ENCODE results near the gene TEAD1. TPM values are rescaled to one million over a fixed set of nuclear protein-coding genes. Genes with fewer than 3 reads are reported as not detected.

The TEAD1 gene
- polyA plus RNA-seq, 1 donor from 2014 or later = 12.2 TPM

GRCh38 chr11:12884751-12885318, 210.6 kb downstream of the TEAD1 start:
- H3K79me2 ChIP-seq (replicated peaks; ENCODE audit: insufficient read depth, low read length) = no peaks in the 10 kb centered on the region
- H3K27me3 ChIP-seq (ENCODE audit: insufficient read depth, low read depth, low read length) = no peaks in the 10 kb centered on the region
- no peak overlapping the region for H3K27ac ChIP-seq (ENCODE audit: low read length)
- TF ChIP-seq POLR2AphosphoS5 (IDR thresholded peaks at IDR 0.05) (no peak), CTCF (IDR thresholded peaks at IDR 0.05; ENCODE audit: poor library complexity, severe bottlenecking) (no peak), MXI1 (conservative IDR thresholded peaks at IDR 0.05; ENCODE audit: poor library complexity, severe bottlenecking) (no peak), REST (IDR thresholded peaks at IDR 0.05; ENCODE audit: borderline replicate concordance) (no peak), RAD21 (conservative IDR thresholded peaks at IDR 0.05) (no peak), SMC3 (conservative IDR thresholded peaks at IDR 0.05; ENCODE audit: poor library complexity) (no peak), EZH2 (IDR thresholded peaks at IDR 0.05; ENCODE audit: borderline replicate concordance, insufficient read depth, low read length, poor library complexity, severe bottlenecking) (no peak)
- H3F3A ChIP-seq (ENCODE audit: insufficient read depth, low read length, poor library complexity, severe bottlenecking) = no peaks in the 10 kb centered on the region
- H3K36me3 ChIP-seq (ENCODE audit: insufficient read depth, low read length) = no peaks in the 10 kb centered on the region
- H4K20me1 ChIP-seq (ENCODE audit: insufficient read depth) = no peaks in the 10 kb centered on the region
- no peak overlapping the region for H3K9ac ChIP-seq (ENCODE audit: low read length)
- no peak overlapping the region for H3K4me2 ChIP-seq (ENCODE audit: low read length)
- no peaks in the 10 kb centered on the region for H3K9me3 ChIP-seq (ENCODE audit: low read length)
- no peaks in the 10 kb centered on the region for H3K9me2 ChIP-seq (ENCODE audit: insufficient read depth, low read length)
- H2AFZ ChIP-seq (ENCODE audit: low read depth, low read length) = no peak overlapping the region
- H3K4me3 ChIP-seq (ENCODE audit: low read length) = no peak overlapping the region

GRCh38 chr11:12885717-12886239, 211.6 kb downstream of the TEAD1 start:
- no peak overlapping the region for H3K4me3 ChIP-seq (ENCODE audit: low read length)
- TF ChIP-seq MXI1 (conservative IDR thresholded peaks at IDR 0.05; ENCODE audit: poor library complexity, severe bottlenecking) (no peak), SMC3 (conservative IDR thresholded peaks at IDR 0.05; ENCODE audit: poor library complexity) (no peak), EP300 (conservative IDR thresholded peaks at IDR 0.05; ENCODE audit: poor library complexity, severe bottlenecking) (no peak), CTCF (IDR thresholded peaks at IDR 0.05; ENCODE audit: poor library complexity, severe bottlenecking) (no peak), EZH2 (IDR thresholded peaks at IDR 0.05; ENCODE audit: borderline replicate concordance, insufficient read depth, low read length, poor library complexity, severe bottlenecking) (no peak)
- no peaks in the 10 kb centered on the region for H4K20me1 ChIP-seq (ENCODE audit: insufficient read depth)
- H3K4me2 ChIP-seq (ENCODE audit: low read length) = no peak overlapping the region
- no peaks in the 10 kb centered on the region for H3K36me3 ChIP-seq (ENCODE audit: insufficient read depth, low read length)
- no peaks in the 10 kb centered on the region for H3K9me3 ChIP-seq (ENCODE audit: low read length)
- H3K27me3 ChIP-seq (ENCODE audit: insufficient read depth, low read depth, low read length) = no peaks in the 10 kb centered on the region
- no peaks in the 10 kb centered on the region for H3K79me2 ChIP-seq (replicated peaks; ENCODE audit: insufficient read depth, low read length)
- H3K27ac ChIP-seq (ENCODE audit: low read length) = no peak overlapping the region
- no peak overlapping the region for H2AFZ ChIP-seq (ENCODE audit: low read depth, low read length)
- no peak overlapping the region for H3K9ac ChIP-seq (ENCODE audit: low read length)
- H3F3A ChIP-seq (ENCODE audit: insufficient read depth, low read length, poor library complexity, severe bottlenecking) = no peaks in the 10 kb centered on the region
- H3K9me2 ChIP-seq (ENCODE audit: insufficient read depth, low read length) = no peaks in the 10 kb centered on the region

All from neural cell (in vitro differentiated cells).